Peyer's patch (tissue), 4 donors: ENCODE results near the gene TUBB1.

Experiments
- CTCF ChIP-seq, 6 experiments: fragments of 450-650 bp in 4 of 6; fragments of 200-600 bp in 2 of 6; sonication (generic) in 1 of 6; IDR thresholded peaks; one replicate each; pipeline ENCODE4 v1.5.1; 2017 to 2019; ENCODE audit warnings: antibody characterized with exemption in 6 of 6, mild to moderate bottlenecking in 3 of 6, moderate library complexity in 1 of 6
- POLR2A ChIP-seq, 2 donors: fragments of 450-650 bp; IDR thresholded peaks; one replicate each; pipeline ENCODE4 v1.5.1; 2017; ENCODE audit warnings: antibody characterized with exemption in 2 of 2, mild to moderate bottlenecking in 2 of 2, moderate library complexity in 2 of 2

DNA sequence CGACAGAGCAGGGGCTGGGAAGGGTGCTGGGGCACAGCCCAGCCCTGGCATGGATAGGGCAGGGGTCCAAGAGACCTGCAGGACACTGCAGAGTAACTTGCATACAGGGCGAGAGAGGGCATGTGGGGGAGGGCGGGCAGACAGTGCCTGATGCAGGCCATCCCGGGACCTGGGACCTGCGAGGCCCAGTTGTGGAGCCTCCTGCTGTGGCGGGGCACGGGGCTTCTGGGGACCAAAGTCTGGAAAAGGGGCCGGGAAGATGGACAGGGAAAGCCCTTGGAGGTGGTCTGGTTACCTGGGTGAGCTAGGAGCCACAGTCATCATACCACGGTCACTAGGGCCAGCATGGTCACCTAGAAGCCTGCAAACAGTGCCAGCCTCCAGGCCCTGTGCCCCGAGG is 412 bp upstream of the TUBB1 start:
- TF ChIP-seq CTCF (IDR thresholded peaks at IDR 0.05), result no peak
- TF ChIP-seq POLR2A (IDR thresholded peaks at IDR 0.05), result no peak
